Skin of body (tissue), 3 donors: ENCODE results near the gene FLOT2. TPM values are rescaled to one million over a fixed set of nuclear protein-coding genes. Genes with fewer than 3 reads are reported as not detected.
"Not testable (repeated sequence)": the region's sequence is repeated elsewhere in the genome, so short reads cannot be mapped to it uniquely, and the experiment has no call there.

Experiments
- DNase-seq: peaks from one replicate; lab custom pipeline; 2025; lab: John Stamatoyannopoulos, UW
- small RNA-seq: library from RNA; depleted of rRNA; stranded (forward); fragments of <200 nt; gene quantifications from one replicate; pipeline ENCODE3, GENCODE V24; 2014; ENCODE audit warnings: low replicate concordance
- total RNA-seq: library from RNA; depleted of rRNA; stranded (reverse); fragments of >200 nt; gene quantifications from one replicate; pipeline ENCODE4 v1.2.3, GENCODE V29; 2014

The FLOT2 gene
- total RNA-seq, 1 donor from 2014 or later = 18.7 TPM

DNA sequence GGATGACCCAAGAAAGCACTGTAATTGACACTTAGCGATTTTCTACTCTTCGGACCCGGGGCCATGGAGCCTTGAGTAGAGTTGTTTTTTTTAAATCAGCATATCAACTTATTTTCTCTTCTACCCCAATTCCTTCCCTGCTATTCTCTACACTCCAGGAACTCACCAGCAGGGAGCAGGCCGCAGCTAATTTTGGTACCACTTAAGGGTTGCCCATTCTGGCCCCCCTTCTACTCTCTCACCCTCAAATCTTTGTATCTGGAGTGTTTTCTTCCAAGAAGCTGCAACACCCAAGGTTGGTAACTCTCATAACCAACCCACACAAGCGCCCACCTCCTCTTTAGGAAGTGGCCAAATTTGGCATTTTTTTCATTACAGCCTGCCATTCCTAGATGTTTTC, 48.3 kb downstream of the FLOT2 start:
- no peak for DNase-seq

DNA sequence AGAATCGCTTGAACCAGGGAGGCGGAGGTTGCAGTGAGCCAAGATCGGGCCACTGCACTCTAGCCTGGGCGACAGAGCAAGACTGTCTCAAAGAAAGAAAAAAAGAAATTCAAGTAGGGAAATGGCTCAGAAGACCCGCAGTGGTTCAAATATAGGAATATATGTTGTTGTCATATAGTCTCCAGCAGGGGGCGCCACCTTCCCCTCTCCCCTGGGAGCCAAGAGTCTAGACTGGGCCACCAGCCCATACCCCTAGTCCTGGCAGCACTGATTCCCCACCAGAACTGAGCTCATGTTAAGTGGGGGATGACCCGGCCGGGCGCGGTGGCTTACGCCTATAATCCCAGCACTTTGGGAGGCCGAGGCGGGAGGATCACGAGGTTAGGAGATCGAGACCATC, 48.9 kb downstream of the FLOT2 start:
- not testable (repeated sequence) for DNase-seq

DNA sequence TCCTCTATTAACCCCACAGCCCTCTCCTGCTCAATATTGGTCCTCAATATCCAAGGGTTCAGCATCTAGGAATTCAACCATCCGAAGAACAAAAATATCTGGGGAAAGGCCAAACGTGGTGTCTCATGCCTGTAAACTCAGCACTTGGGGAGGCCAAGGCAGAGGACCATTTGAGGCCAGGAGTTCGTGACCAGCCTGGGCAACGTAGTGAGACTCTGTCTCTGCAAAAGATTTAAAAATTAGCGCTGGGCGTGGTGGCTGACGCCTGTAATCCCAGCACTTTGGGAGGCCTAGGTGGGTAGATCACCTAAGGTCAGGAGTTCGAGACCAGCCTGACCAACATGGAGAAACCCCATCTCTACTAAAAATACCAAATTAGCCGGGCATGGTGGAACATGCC, 50.8 kb downstream of the FLOT2 start:
- DNase-seq = not testable (repeated sequence)

DNA sequence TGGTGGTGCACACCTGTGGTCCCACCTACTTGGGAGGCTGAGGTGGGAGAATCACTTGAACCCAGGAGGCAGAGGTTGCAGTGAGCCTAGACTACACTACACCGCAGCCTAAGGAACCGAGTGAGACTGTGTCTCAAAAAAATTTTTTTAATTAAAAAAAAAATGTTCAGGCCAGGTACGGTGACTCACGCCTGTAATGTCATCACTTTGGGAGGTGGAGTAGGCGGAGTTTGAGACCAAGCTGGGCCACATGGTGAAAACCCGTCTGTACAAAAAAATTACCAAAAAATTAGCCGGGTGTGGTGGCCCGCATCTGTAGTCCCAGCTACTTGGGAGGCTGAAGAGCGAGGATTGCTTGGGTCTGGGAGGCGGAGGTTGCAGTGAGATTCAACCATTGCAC, 51.3 kb downstream of the FLOT2 start:
- DNase-seq = no peak

DNA sequence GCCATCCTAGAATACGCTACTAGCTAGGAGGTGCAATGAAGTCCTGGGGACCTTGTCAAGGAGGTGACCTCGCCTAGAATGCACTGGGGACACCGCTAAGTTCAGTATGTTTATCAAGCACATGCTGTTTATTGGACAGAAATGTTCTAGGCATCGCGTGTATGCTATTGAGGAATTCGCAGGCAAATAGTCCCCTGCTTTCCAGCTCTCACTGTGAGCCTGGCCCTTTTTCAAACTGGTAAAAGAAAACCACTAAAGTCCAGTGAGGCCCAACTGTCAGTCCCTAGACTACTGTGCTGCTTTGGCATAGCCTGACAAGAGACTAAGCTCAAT, 53.8 kb downstream of the FLOT2 start:
- no peak for DNase-seq

DNA sequence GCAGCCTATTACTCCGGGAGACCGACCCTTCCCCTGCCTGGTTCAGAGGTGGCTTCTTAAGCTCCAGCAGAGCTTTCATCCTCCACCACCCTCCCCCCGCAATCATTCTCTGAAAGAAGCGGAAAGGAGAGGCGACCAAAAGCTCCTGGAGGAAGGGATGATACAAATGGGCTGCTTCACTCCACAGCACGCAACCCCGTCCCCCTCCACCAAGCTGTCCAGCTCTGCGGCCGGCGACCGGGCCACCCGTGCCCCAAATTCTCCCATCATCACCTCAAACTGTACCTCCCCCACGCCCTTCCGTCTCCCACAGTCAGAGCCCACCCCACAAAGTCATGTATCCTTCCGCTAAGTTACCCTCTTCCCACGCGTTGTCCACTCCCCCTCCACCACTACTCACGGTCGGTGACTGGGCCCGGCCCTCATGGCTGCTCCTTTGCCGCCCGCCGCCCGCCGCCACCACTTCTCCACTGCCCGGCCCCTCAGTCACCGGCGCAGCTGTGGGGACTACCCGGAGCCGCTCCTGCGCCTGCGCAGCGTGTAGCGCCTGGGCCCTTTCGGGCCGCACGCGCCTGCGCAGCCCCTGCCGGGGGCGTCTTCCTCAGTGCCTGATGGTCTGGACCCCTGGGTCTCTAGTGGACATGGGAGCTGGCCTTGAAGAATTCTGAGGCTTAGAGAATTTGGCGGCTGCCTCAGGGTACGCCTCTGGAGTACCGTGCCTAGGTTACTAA, 55.1 kb downstream of the FLOT2 start, which contains the start of gene FAM222B:
TSS of gene FAM222B (minus strand) at position 509 of the 731 bp plus-strand sequence. CDS start 76,123 bp downstream, outside the sequence.
- peak; percentile 64 for DNase-seq

DNA sequence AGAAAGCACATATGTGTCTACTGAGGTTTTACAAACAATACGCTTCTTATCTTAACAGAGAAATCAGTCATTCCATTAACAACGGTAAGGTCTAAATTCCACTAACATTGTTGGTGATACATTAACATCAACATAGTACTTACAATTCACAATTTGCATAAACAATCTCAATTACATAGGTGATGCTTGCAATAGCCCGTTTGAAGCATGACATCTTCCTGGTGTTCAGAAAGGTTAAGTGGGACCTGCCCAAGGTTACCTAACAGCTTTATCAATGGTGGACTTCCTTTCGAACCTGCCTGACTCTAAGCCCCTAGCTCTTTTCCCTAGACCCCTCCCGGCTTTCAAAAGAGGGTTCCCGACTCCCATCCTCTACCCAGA, 55.6 kb downstream of the FLOT2 start:
- DNase-seq = no peak

DNA sequence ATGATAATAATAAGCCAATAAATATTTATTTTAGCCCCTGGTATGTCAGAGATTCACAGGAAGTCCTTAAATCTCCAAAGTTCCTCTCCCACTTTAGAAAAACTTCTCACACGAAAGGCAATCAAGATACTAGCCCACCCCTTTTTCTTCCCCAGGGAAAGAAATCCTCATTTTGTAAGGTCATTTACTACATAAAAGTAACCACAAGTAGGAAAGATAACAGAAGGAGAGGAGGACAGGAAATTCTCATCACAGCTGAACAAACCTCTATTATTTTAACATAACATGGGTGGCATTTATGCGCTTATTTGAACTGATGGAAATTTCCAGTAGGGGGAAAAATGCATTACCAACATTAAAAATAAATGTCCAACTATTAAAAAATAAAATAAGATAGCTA, 58.3 kb downstream of the FLOT2 start:
- no peak for DNase-seq

DNA sequence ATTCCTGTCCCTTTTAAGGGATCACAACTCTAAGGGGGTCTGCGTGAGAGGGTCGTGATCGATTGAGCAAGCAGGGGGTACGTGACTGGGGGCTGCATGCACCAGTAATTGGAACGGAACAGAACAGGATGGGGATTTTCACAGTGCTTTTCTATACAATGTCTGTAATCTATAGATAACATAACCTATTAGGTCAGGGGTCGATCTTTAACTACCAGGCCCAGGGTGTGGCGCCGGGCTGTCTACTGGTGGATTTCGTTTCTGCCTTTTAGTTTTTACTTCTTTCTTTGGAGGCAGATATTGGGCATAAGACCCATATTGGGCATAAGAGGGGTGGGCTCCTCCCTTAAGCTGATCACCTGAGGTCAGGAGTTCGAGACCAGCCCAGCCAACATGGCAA, 61.0 kb downstream of the FLOT2 start:
- not testable (repeated sequence) for DNase-seq

DNA sequence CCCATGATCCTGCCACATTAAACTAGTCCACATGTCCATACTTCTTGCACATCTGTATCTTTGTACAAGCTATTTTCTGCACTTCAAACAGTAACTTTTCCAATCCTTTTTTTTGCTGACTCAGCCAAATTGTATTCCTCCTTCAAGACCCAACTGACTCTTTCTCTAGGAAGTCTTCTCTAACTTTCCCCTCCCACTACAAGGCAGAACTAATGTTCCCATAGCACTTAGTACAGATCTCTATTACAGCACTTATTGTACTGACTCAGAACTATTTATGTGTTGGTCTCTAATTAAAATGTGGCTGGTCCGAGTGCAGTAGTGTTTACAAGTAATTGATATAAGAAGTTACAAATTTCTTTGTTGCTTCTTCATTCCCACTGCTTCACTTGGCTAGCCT, 63.1 kb downstream of the FLOT2 start:
- DNase-seq = no peak

Small RNAs within 50 kb of the gene (small RNA-seq; reads per million reads assigned to genes)
- gene RF00019 = not detected

Other genes starting within 250 kb of the FLOT2 start
- gene SDF2, start 235.8 kb downstream of the FLOT2 start, total RNA-seq = 35.2 TPM
- 56.5 TPM for gene SUPT6H, start 235.5 kb downstream of the FLOT2 start, total RNA-seq
- gene PROCA1, start 185.8 kb downstream of the FLOT2 start, total RNA-seq = 0.99 TPM
- gene RAB34, start 179.9 kb downstream of the FLOT2 start, total RNA-seq = 47.0 TPM
- gene RPL23A, start 177.7 kb downstream of the FLOT2 start, total RNA-seq = 533 TPM
- gene TLCD1, start 171.5 kb downstream of the FLOT2 start, total RNA-seq = 1.9 TPM
- gene NEK8, start 168.9 kb downstream of the FLOT2 start, total RNA-seq = 2.8 TPM
- 16.7 TPM for gene TRAF4, start 153.7 kb downstream of the FLOT2 start, total RNA-seq
- gene FAM222B, start 54.9 kb downstream of the FLOT2 start, total RNA-seq = 3.6 TPM
- 20.2 TPM for gene ERAL1, start 42.7 kb downstream of the FLOT2 start, total RNA-seq
- 10.1 TPM for gene DHRS13, start 5.3 kb upstream of the FLOT2 start, total RNA-seq
- gene PHF12, start 53.8 kb upstream of the FLOT2 start, total RNA-seq = 18.6 TPM
- 0.30 TPM for gene SEZ6, start 108.3 kb upstream of the FLOT2 start, total RNA-seq
- gene PIPOX, start 145.4 kb upstream of the FLOT2 start, total RNA-seq = 0.20 TPM